SJSA1 (cell line): ENCODE results near the gene CMTM7. TPM values are rescaled to one million over a fixed set of nuclear protein-coding genes. Genes with fewer than 3 reads are reported as not detected.
A peak's percentile ranks its signal among the peaks of the same experiment; 100 is the strongest.

Experiments used
- DNase-seq, 2 experiments: peaks; one replicate each; pipeline ENCODE4 v3.0.0-alpha.2; 2015 to 2020; ENCODE audit warnings: low spot score in 2 of 2, low read depth in 1 of 2
- H3K27ac ChIP-seq: fragments of 250-450 bp; sonication (Bioruptor Pico); 2 replicates; pipeline ENCODE4 v1.5.1; 2020; ENCODE audit warnings: mild to moderate bottlenecking, moderate library complexity
- H3K27me3 ChIP-seq: fragments of 250-450 bp; sonication (Bioruptor Pico); replicated peaks from 2 replicates; pipeline ENCODE4 v1.5.1; 2020; ENCODE audit warnings: mild to moderate bottlenecking, moderate library complexity
- H3K36me3 ChIP-seq: fragments of 250-450 bp; sonication (Bioruptor Pico); 2 replicates; pipeline ENCODE4 v1.5.1; 2020; ENCODE audit warnings: mild to moderate bottlenecking
- H3K4me1 ChIP-seq: fragments of 250-450 bp; sonication (Bioruptor Pico); replicated peaks from 2 replicates; pipeline ENCODE4 v1.6.1; 2021; ENCODE audit warnings: mild to moderate bottlenecking
- H3K4me3 ChIP-seq: fragments of 250-450 bp; sonication (Bioruptor Pico); 2 replicates; pipeline ENCODE4 v1.5.1; 2020; ENCODE audit warnings: mild to moderate bottlenecking
- H3K9me3 ChIP-seq: fragments of 250-450 bp; sonication (Bioruptor Pico); replicated peaks from 2 replicates; pipeline ENCODE4 v1.5.1; 2020; ENCODE audit warnings: mild to moderate bottlenecking
- total RNA-seq: library from RNA; depleted of rRNA; stranded (reverse); fragments of >200 nt; shearing (Covaris generic); gene quantifications from 2 replicates; pipeline ENCODE4 v1.2.3, GENCODE V29; 2014

Gene CMTM7
- total RNA-seq, 1 experiment from 2014 or later: 7.0 TPM

GRCh38 chr3:32442766-32443165 is 51.1 kb downstream of the CMTM7 start:
- Histone ChIP-seq H3K36me3 (no peaks in the 10 kb centered on the region), H3K27me3 (no peaks in the 10 kb centered on the region), H3K4me1 (peaks cover 7% of the 10 kb centered on the region), H3K27ac (no peak overlapping the region), H3K4me3 (no peak overlapping the region), H3K9me3 (no peaks in the 10 kb centered on the region)
- DNase-seq: no peak

GRCh38 chr3:32443478-32443877 is 51.8 kb downstream of the CMTM7 start:
- no peak overlapping the region for H3K27ac ChIP-seq
- H3K4me3 ChIP-seq: no peak overlapping the region
- H3K36me3 ChIP-seq: no peaks in the 10 kb centered on the region
- peaks cover 7% of the 10 kb centered on the region for H3K4me1 ChIP-seq
- H3K9me3 ChIP-seq: no peaks in the 10 kb centered on the region
- peak in 1 of 2 experiments; percentile 5 for DNase-seq
- H3K27me3 ChIP-seq: no peaks in the 10 kb centered on the region

DNA sequence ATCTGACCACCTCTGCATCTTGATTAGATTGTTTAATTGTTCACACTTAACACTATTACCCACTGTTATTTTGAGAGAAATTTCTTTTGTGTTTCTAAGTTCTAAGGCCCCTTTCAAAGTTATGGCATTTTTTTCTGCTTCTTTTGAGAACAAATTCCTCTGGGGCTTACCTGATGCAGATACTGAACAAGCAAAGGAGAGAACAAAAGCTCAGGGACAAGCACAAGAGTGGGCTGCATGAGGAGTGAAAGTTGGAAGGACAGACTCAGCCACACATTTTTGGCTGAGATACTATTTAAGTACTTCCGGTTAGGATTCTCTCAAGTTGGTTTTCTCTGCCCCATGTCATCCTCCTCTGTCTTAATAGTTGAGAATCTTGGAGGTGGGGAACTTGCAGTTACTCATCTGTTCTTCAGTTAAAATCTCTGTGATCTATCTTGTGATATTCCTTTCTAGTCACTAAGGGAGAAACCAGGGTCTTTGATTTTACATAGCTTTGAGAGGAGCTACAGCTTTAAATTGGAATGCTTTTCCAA is 56.3 kb downstream of the CMTM7 start:
- H3K4me1 ChIP-seq: peaks cover 7% of the 10 kb centered on the region
- no peaks in the 10 kb centered on the region for H3K27me3 ChIP-seq
- H3K9me3 ChIP-seq: no peaks in the 10 kb centered on the region
- H3K27ac ChIP-seq: no peak overlapping the region
- DNase-seq: no peak
- H3K4me3 ChIP-seq: no peak overlapping the region
- no peaks in the 10 kb centered on the region for H3K36me3 ChIP-seq

DNA sequence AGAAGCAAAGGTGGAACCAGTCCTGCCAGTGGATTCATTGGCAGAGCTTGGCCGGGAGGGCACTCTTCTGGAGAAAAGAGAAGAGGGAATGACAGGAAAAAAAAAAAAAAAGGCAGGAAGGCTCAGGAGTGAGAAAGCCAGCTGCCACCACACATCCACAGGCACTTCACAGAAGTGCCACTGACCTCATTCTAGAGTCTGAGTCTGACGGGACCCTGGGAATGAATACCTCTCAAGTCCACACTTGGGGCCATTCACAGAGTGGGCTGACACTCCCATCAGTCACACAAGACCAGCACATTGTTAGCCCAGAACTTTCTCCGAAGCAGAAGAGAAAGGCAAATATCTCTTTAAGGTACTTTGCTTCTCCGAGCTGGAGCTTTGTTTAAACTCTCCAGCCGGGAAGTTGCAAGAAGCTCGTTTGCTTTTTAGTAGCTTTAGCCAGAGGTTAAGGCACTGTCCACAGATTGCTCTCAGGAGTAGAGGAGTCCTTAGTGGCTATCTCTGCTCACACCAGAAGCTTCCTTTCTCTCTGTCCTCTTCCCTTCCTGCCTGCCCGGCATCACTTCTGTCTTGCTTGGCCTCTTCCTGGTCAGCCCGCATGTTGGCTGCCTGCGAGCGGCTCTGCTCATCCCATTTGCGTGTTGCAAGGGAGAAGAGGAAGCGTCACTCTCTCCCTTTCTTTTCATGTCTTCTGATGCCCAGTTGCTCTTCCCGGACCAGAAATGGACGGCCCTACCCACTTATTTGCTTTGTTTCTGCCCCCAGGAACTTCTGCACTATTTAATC is 57.2 kb downstream of the CMTM7 start:
- Histone ChIP-seq H3K27me3 (no peaks in the 10 kb centered on the region), H3K27ac (no peak overlapping the region), H3K4me1 (peaks cover 4% of the 10 kb centered on the region; the same call in 1 of the 2 replicates), H3K36me3 (no peaks in the 10 kb centered on the region), H3K9me3 (no peaks in the 10 kb centered on the region), H3K4me3 (no peak overlapping the region)
- no peak for DNase-seq

DNA sequence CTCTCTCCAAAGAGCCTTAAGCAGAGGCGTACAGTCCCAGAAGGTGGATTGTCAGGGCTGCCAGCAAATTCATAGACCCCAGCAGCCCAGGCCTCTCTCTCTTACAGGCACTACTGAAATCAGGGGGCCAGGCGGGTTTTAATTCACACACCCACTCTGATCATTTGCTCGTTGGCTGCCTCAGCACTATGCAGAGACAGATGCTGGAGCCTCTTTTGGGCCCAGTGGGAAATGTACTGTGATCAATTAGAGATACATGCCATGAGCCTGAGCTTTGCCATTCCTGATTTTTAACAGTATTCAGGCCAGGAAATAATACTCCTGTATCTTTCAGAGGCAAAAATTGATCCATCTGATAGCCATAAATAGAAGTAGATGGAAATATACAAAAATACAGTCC is 58.0 kb downstream of the CMTM7 start:
- Histone ChIP-seq H3K4me3 (no peak overlapping the region), H3K9me3 (no peaks in the 10 kb centered on the region), H3K27ac (no peak overlapping the region), H3K27me3 (no peaks in the 10 kb centered on the region), H3K4me1 (peaks cover 4% of the 10 kb centered on the region; the same call in 1 of the 2 replicates), H3K36me3 (no peaks in the 10 kb centered on the region)
- DNase-seq: no peak

DNA sequence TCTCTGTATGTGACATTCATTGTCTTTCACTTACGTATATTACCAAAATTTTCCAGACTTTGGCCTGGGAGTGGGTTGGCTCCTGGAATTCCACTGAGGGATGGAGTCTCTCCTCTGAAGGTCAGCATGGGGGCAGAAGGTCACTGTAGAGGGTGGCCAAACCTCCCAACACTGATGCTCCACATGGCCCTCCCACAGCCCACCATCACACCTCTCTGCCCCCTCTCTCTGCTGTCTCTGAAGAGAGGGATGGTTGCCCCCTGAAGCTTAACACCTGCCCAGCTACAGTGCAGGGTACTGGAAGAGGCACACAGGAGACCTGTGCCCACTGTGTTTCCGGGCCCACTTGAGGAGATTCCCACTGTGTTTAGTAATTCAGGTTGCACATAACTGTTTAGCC is 58.8 kb downstream of the CMTM7 start:
- no peak overlapping the region for H3K27ac ChIP-seq

GRCh38 chr3:32450992-32451659 is 59.5 kb downstream of the CMTM7 start:
- Histone ChIP-seq H3K4me1 (peaks cover 4% of the 10 kb centered on the region; the same call in 1 of the 2 replicates), H3K9me3 (no peaks in the 10 kb centered on the region), H3K36me3 (no peaks in the 10 kb centered on the region), H3K4me3 (no peak overlapping the region), H3K27ac (no peak overlapping the region), H3K27me3 (no peaks in the 10 kb centered on the region)
- no peak for DNase-seq

More for the DNA sequence above, 58.8 kb downstream of the CMTM7 start:
- Histone ChIP-seq H3K4me1 (peaks cover 4% of the 10 kb centered on the region; the same call in 1 of the 2 replicates), H3K36me3 (no peaks in the 10 kb centered on the region), H3K27me3 (no peaks in the 10 kb centered on the region), H3K4me3 (no peak overlapping the region), H3K9me3 (no peaks in the 10 kb centered on the region)
- no peak for DNase-seq

- Histone ChIP-seq H3K27me3 (no peaks in the 10 kb centered on the region), H3K36me3 (no peaks in the 10 kb centered on the region), H3K4me3 (no peak overlapping the region), H3K4me1 (peaks cover 4% of the 10 kb centered on the region; the same call in 1 of the 2 replicates), H3K9me3 (no peaks in the 10 kb centered on the region), H3K27ac (no peak overlapping the region)
- no peak for DNase-seq
These were observed 60.4 kb downstream of the CMTM7 start for GRCh38 chr3:32452009-32452408.

DNA sequence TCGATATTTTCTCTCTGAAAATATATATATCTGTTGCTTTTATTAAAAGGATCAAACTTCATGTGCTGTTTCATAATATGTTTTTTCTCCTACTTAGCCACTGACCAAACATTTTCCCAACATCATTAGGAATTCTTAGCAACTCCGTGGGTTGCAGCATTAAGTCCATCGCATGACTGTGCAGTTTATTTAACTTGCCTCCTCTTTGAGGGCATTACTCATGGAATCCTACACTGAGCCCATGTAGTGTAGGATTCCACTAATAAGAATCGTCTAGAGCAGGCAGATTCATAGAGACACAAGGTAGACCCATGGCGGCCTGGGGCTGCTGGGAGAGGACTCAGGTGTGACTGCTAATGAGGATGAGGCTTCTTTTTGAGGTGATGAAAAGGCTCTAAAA is 61.7 kb downstream of the CMTM7 start:
- Histone ChIP-seq H3K4me3 (no peak overlapping the region), H3K27me3 (no peaks in the 10 kb centered on the region), H3K9me3 (no peaks in the 10 kb centered on the region), H3K27ac (no peak overlapping the region), H3K36me3 (no peaks in the 10 kb centered on the region), H3K4me1 (peaks cover 4% of the 10 kb centered on the region; the same call in 1 of the 2 replicates)
- peak; percentile 16 to 23 for DNase-seq

- Histone ChIP-seq H3K27ac (no peak overlapping the region), H3K4me3 (no peak overlapping the region), H3K36me3 (no peaks in the 10 kb centered on the region), H3K9me3 (no peaks in the 10 kb centered on the region), H3K4me1 (peaks cover 4% of the 10 kb centered on the region; the same call in 1 of the 2 replicates), H3K27me3 (no peaks in the 10 kb centered on the region)
- DNase-seq: peak in 1 of 2 experiments; percentile 17
These were observed 62.5 kb downstream of the CMTM7 start for GRCh38 chr3:32454111-32454510.

DNA sequence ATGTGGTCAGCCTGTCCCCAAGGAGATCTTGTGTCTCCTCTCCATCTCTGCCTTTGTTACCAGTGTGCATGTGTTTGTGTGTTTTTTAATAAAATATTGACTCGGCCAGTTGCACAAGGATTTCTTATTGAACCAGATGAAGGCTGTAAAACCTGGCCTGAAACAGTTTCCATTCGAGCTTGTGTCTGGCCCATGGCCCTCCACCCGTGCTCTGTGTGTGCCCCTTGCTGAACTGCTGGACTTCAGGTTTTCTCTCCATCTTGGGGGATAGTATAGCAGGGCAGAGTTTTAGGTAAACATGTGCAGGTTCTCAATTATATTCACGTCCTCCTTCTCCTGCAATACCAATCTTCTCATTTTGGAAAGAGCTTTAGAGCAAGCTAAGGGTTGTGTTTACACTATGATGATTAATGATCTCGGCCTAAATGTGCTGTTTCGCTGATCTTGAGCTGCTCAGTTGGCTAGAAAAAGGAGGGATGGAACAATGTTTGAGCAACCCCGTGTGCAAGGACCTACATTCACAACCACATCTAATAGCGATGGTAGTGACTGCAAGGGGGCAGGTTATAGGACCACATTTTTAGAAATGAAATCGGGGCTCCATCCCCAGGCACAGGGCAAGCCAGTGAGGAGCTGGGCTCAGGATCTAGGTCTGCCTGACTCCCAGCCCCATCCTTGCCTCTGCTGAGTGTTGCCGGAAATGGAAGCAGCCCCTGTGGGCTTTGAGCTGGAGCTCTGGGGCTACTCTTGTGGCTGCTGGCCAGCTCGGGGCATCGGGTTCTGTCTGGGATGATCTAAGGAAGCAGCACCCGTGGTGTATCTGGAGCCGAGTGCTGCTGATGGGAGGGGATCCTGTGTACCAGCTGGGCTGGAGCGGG is 63.3 kb downstream of the CMTM7 start:
- Histone ChIP-seq H3K4me3 (no peak overlapping the region), H3K4me1 (peaks cover 10% of the 10 kb centered on the region), H3K9me3 (no peaks in the 10 kb centered on the region), H3K27me3 (no peaks in the 10 kb centered on the region), H3K36me3 (no peaks in the 10 kb centered on the region), H3K27ac (no peak overlapping the region)
- DNase-seq: no peak

- Histone ChIP-seq H3K27ac (no peak overlapping the region), H3K4me3 (no peak overlapping the region), H3K36me3 (no peaks in the 10 kb centered on the region), H3K9me3 (no peaks in the 10 kb centered on the region), H3K27me3 (no peaks in the 10 kb centered on the region), H3K4me1 (peaks cover 18% of the 10 kb centered on the region)
- DNase-seq: no peak
These were observed 64.2 kb downstream of the CMTM7 start for GRCh38 chr3:32455609-32456428.
